Measurements from ENCODE around the gene ALDH1A3. TPM values are rescaled to one million over a fixed set of nuclear protein-coding genes. Genes with fewer than 3 reads are reported as not detected.

The ALDH1A3 gene
- total and polyA plus RNA-seq, 2 experiments from 2014 or later = 4.0 to 19.8 TPM

DNA sequence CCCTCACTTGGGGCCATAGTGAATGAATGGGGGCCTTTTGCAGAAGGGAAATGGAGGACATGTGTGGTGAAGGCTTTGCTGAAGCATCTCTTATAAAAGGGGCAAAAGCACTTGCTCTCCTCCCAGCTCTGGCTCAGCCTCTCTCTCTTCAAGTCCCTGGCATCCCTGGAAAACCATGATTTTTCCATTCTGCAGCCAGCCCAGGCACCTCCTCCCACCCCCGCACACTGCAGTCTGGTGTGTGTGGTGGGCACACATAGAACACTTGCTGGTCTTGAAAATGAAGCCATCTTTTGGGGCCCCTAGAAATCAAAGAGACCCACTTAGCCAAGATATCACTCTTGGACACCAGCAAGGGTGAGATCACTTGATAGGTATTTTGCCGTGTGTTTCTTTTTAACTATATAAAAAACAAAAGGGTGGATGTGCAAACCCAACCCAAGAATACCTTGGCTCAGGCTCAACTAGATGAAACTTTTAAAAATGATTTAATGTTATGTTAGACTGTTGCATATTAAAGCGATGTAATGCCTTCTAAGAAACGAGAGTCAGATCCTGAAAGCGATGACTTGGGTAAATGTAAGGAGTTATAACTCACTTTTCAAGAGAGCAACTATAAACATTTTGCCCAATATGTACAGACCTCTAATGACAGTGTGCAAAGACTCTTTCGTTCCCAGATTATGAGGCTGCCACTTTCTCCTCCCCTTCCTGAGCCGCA, 16.4 kb upstream of the ALDH1A3 start (continued):
- TF ChIP-seq, protein P1, sequence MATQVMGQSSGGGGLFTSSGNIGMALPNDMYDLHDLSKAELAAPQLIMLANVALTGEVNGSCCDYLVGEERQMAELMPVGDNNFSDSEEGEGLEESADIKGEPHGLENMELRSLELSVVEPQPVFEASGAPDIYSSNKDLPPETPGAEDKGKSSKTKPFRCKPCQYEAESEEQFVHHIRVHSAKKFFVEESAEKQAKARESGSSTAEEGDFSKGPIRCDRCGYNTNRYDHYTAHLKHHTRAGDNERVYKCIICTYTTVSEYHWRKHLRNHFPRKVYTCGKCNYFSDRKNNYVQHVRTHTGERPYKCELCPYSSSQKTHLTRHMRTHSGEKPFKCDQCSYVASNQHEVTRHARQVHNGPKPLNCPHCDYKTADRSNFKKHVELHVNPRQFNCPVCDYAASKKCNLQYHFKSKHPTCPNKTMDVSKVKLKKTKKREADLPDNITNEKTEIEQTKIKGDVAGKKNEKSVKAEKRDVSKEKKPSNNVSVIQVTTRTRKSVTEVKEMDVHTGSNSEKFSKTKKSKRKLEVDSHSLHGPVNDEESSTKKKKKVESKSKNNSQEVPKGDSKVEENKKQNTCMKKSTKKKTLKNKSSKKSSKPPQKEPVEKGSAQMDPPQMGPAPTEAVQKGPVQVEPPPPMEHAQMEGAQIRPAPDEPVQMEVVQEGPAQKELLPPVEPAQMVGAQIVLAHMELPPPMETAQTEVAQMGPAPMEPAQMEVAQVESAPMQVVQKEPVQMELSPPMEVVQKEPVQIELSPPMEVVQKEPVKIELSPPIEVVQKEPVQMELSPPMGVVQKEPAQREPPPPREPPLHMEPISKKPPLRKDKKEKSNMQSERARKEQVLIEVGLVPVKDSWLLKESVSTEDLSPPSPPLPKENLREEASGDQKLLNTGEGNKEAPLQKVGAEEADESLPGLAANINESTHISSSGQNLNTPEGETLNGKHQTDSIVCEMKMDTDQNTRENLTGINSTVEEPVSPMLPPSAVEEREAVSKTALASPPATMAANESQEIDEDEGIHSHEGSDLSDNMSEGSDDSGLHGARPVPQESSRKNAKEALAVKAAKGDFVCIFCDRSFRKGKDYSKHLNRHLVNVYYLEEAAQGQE (IDR thresholded peaks at IDR 0.05; ENCODE audit: unreplicated experiment) = no peak
- TF ChIP-seq ZNF331 (CRISPR knock-in tag; IDR thresholded peaks at IDR 0.05; ENCODE audit: low read depth) (no peak), JUNB (IDR thresholded peaks at IDR 0.05; ENCODE audit: unreplicated experiment) (no peak), EZH2phosphoT487 (IDR thresholded peaks at IDR 0.05; ENCODE audit: unreplicated experiment) (no peak)
- TF ChIP-seq, protein P2, sequence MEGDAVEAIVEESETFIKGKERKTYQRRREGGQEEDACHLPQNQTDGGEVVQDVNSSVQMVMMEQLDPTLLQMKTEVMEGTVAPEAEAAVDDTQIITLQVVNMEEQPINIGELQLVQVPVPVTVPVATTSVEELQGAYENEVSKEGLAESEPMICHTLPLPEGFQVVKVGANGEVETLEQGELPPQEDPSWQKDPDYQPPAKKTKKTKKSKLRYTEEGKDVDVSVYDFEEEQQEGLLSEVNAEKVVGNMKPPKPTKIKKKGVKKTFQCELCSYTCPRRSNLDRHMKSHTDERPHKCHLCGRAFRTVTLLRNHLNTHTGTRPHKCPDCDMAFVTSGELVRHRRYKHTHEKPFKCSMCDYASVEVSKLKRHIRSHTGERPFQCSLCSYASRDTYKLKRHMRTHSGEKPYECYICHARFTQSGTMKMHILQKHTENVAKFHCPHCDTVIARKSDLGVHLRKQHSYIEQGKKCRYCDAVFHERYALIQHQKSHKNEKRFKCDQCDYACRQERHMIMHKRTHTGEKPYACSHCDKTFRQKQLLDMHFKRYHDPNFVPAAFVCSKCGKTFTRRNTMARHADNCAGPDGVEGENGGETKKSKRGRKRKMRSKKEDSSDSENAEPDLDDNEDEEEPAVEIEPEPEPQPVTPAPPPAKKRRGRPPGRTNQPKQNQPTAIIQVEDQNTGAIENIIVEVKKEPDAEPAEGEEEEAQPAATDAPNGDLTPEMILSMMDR (conservative IDR thresholded peaks at IDR 0.05; ENCODE audit: low read depth in 2 of 2) = no peak

DNA sequence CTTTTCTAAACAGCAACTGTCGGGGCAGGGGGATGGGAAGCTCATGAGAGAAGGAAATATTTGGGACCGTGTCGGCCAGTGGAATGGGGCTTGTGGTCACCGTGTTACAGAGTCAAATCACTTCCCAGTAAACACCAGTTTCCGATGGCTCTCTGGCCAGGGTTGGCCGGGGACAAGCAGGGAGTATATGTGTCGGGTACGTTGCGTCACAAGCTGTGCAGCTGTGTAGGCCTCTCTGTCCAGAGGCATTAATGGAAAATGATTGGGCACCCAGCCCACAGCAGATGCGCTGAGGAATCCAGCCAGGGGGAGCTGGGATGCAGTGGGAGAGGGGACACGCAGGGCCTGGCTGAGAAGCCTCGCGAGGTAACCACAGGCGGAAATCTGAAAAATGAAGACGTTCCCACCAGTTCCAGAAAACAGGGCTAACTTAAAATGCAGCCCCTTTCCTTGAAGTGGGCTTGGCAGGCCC, 15.8 kb upstream of the ALDH1A3 start:
- no peaks in the 10 kb centered on the region for H4K20me1 ChIP-seq (replicated peaks; ENCODE audit: insufficient read depth)
- no peaks in the 10 kb centered on the region for H3K79me2 ChIP-seq (replicated peaks; ENCODE audit: insufficient read depth)
- peaks cover 15% of the 10 kb centered on the region; the same call in 2 of the 3 replicates for H3K9me3 Mint-ChIP-seq
- no peak overlapping the region for H3K4me2 ChIP-seq
- H2AFZ ChIP-seq = peak overlapping the region; percentile 81; the same call in 1 of the 2 replicates
- ATAC-seq (no peak), DNase-seq (ENCODE audit: low spot score) (no peak)
- no peaks in the 10 kb centered on the region for H3K9me2 ChIP-seq (ENCODE audit: insufficient read depth)
- peaks cover 15% of the 10 kb centered on the region for H3K27me3 Mint-ChIP-seq (ENCODE audit: insufficient read depth, low read depth, poor library complexity)
- H3K27ac Mint-ChIP-seq = no peak overlapping the region
- H3K4me3 Mint-ChIP-seq = no peak overlapping the region
- no peaks in the 10 kb centered on the region for H3K36me3 Mint-ChIP-seq (ENCODE audit: low read depth)
- TF ChIP-seq NANOG (IDR thresholded peaks at IDR 0.05; ENCODE audit: borderline replicate concordance) = no peak
- TF ChIP-seq, protein P3, sequence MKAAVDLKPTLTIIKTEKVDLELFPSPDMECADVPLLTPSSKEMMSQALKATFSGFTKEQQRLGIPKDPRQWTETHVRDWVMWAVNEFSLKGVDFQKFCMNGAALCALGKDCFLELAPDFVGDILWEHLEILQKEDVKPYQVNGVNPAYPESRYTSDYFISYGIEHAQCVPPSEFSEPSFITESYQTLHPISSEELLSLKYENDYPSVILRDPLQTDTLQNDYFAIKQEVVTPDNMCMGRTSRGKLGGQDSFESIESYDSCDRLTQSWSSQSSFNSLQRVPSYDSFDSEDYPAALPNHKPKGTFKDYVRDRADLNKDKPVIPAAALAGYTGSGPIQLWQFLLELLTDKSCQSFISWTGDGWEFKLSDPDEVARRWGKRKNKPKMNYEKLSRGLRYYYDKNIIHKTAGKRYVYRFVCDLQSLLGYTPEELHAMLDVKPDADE (IDR thresholded peaks at IDR 0.05) = no peak
- no peaks in the 10 kb centered on the region for H3K36me3 ChIP-seq (ENCODE audit: insufficient read depth)
- H3K4me1 ChIP-seq (ENCODE audit: insufficient read depth) = no peaks in the 10 kb centered on the region
- H3K27me3 ChIP-seq (ENCODE audit: insufficient read depth) = no peaks in the 10 kb centered on the region
- no peaks in the 10 kb centered on the region for H3F3A ChIP-seq (replicated peaks; ENCODE audit: low read depth)
- H3K4me3 ChIP-seq = no peak overlapping the region
- no peaks in the 10 kb centered on the region; the same call in 1 of the 3 replicates for H3K4me1 Mint-ChIP-seq
- H3K27ac ChIP-seq (ENCODE audit: low read depth) = no peak overlapping the region
